CD4-positive, alpha-beta T cell (primary cell): Measurements from ENCODE around the gene TIGD6. TPM values are rescaled to one million over a fixed set of nuclear protein-coding genes. Genes with fewer than 3 reads are reported as not detected.

Source experiments
- ATAC-seq: fragments of 200-7000 bp; cut with Tn5 transposase; one replicate; pipeline ENCODE4 v1.10.0; 2022; ENCODE audit warnings: mild to moderate bottlenecking; ENCODE audit not compliant: poor library complexity
- CTCF ChIA-PET: fragments of 350-600 bp; sonication (Branson Sonifier 250); formaldehyde crosslinking; loops from one replicate; lab custom pipeline; 2021; ENCODE audit warnings: antibody characterized with exemption, inconsistent platforms; lab: Charles Lee
- POLR2A ChIA-PET: fragments of 350-600 bp; sonication (Branson Sonifier 250); formaldehyde crosslinking; loops from one replicate; lab custom pipeline; 2021; ENCODE audit warnings: antibody characterized with exemption, inconsistent platforms; lab: Charles Lee
- DNase-seq, 14 experiments: peaks; one replicate each; pipeline ENCODE4 v3.0.0-alpha.2; 2013 to 2020; ENCODE audit warnings: mixed read lengths in 2 of 14
- H3K27ac ChIP-seq, 2 donors: one replicate each; pipeline versions ENCODE4 v1.5.1 to v1.7.0; 2013; ENCODE audit warnings: low read length in 2 of 2, low read depth in 1 of 2, mild to moderate bottlenecking in 1 of 2
- H3K27me3 ChIP-seq, 2 experiments: 1 replicate in 1 of 2; 2 replicates in 1 of 2; pipeline versions ENCODE4 v1.6.1 to v1.7.0; 2013; ENCODE audit warnings: low read length in 2 of 2, control low read depth in 1 of 2, mild to moderate bottlenecking in 1 of 2, moderate library complexity in 1 of 2; ENCODE audit not compliant: insufficient read depth in 2 of 2, control insufficient read depth in 1 of 2
- H3K36me3 ChIP-seq: one replicate; pipeline ENCODE4 v1.6.1; 2013; ENCODE audit warnings: low read length, control low read depth; ENCODE audit not compliant: insufficient read depth
- H3K4me1 ChIP-seq: one replicate; pipeline ENCODE4 v1.6.1; 2013; ENCODE audit warnings: low read length, control low read depth; ENCODE audit not compliant: insufficient read depth
- H3K4me3 ChIP-seq: one replicate; pipeline ENCODE4 v1.5.1; 2013; ENCODE audit warnings: mild to moderate bottlenecking, low read length, moderate library complexity
- H3K9me3 ChIP-seq, 2 experiments: 1 replicate in 1 of 2; 2 replicates in 1 of 2; pipeline versions ENCODE4 v1.6.1 to v1.7.0; 2013; ENCODE audit warnings: low read length in 2 of 2, mild to moderate bottlenecking in 2 of 2, control low read depth in 1 of 2, moderate library complexity in 1 of 2; ENCODE audit not compliant: control insufficient read depth in 1 of 2, insufficient read depth in 1 of 2
- H3K27ac Mint-ChIP-seq: one replicate; pipeline ENCODE4 v1.8.0; 2020; ENCODE audit warnings: mixed read lengths
- H3K27me3 Mint-ChIP-seq: one replicate; pipeline ENCODE4 v1.8.0; 2021; ENCODE audit warnings: mixed read lengths
- H3K36me3 Mint-ChIP-seq: one replicate; pipeline ENCODE4 v1.8.0; 2021; ENCODE audit warnings: low read depth, mixed read lengths
- H3K4me1 Mint-ChIP-seq: one replicate; pipeline ENCODE4 v1.8.0; 2021; ENCODE audit warnings: low read depth, mixed read lengths
- H3K4me3 Mint-ChIP-seq: one replicate; pipeline ENCODE4 v1.8.0; 2020; ENCODE audit warnings: mild to moderate bottlenecking, mixed read lengths
- H3K9me3 Mint-ChIP-seq: one replicate; pipeline ENCODE4 v1.8.0; 2020; ENCODE audit warnings: mixed read lengths
- intact Hi-C, 2 experiments: fragments of 100-400 bp; cut with DNase I in 1 of 2; cut with micrococcal nuclease in 1 of 2; formaldehyde crosslinking; loops; one replicate each; pipeline versions ENCODE4 v1.15.1 to v1.9.0; 2023 to 2025; cut with DNase I, micrococcal nuclease
- polyA plus RNA-seq, 2 donors: library from polyadenylated mRNA; unstranded; fragments of 120-200 nt; gene quantifications; one replicate each; pipeline ENCODE4 v1.2.1, GENCODE V29; 2013
- total RNA-seq, 174 experiments: library from RNA in 2 of 174; stranded (reverse) in 2 of 174; gene quantifications; one replicate each; pipeline ENCODE4 v1.2.3 and lab custom pipeline; 2021 to 2026
- TF ChIP-seq, protein P1 (sequence below): fragments of 200-600 bp; IDR thresholded peaks from one replicate; pipeline ENCODE4 v1.8.0; 2022; ENCODE audit warnings: antibody characterized with exemption, mild to moderate bottlenecking

Gene TIGD6
- 1 to 10 TPM; 1.0 to 1.4 TPM for total RNA-seq
- polyA plus RNA-seq (2013, experiment 1 of 2) = 1.8 TPM
- polyA plus RNA-seq (2013, experiment 2 of 2) = 1.7 TPM
- total RNA-seq (lab: John Stamatoyannopoulos, UW) = 1.7 to 13.5 (median 5.0) reads per million in 172 experiments

DNA sequence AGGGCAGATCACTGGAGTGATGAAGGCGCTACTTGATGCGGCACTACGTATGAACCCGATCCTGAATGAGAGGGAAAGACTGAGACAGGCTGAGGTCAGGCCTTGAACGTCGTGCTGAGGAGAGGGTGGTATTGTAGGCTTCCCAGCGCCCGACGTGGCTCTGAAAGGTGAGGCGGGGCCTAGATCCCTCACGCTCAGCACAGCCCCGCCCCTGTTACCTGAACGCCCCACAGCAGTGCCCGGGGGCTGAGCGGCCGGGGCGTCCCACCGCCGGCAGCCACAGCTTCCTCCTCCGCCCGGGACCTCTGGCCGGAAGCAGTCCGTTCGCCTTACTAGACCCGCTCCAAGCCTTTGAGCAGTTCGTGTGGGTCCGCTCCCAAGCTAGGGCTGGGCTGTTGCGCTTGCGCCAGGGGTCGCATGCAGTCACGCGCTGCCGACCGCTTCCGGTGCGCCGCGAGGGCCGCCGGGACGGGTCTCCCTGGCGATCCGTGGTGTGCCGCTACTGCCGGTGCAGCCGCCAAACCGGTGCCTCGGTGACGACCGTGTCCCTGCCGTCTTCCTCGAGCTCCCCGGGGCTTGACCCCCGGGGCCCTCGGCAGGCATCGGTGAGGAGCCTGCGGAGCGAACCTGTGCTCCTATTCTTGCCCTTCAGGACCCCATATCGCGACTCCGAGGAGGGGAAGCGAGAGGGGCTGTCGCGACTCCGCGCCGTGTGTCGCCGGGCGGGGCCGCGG lies at the start of gene TIGD6, which contains the start of gene HMGXB3:
TIGD6 (minus strand) TSS at position 399 of the 734 bp plus-strand sequence. CDS start 4,306 bp downstream, outside the sequence.
HMGXB3 (plus strand) TSS at position 484 of the 734 bp plus-strand sequence. CDS start 4,114 bp downstream, outside the sequence.
- Mint-ChIP-seq H3K27me3 (no peaks in the 10 kb centered on the region), H3K4me1 (peaks cover 38% of the 10 kb centered on the region), H3K27ac (peak within 1 kb of the TSS; percentile 95), H3K9me3 (no peaks in the 10 kb centered on the region), H3K4me3 (peak within 1 kb of the TSS; percentile 96), H3K36me3 (peaks cover 35% of the 10 kb centered on the region)
- POLR2A ChIA-PET = interaction anchor here (0.9 to 2.6 kb wide), 6 partner anchors 36 to 450 kb away, joined by 3 to 22 read pairs (median 4); partner anchors contain the start of genes CD74 and SLC26A2
- intact Hi-C loops = loop anchor here (1.0 to 5.0 kb wide), 4 partner anchors 38 to 452 kb away; partner anchors contain the start of genes SLC26A2 (in 2 of the 2) and CSNK1A1 (in 1 of the 2)
- TF ChIP-seq, protein P1, sequence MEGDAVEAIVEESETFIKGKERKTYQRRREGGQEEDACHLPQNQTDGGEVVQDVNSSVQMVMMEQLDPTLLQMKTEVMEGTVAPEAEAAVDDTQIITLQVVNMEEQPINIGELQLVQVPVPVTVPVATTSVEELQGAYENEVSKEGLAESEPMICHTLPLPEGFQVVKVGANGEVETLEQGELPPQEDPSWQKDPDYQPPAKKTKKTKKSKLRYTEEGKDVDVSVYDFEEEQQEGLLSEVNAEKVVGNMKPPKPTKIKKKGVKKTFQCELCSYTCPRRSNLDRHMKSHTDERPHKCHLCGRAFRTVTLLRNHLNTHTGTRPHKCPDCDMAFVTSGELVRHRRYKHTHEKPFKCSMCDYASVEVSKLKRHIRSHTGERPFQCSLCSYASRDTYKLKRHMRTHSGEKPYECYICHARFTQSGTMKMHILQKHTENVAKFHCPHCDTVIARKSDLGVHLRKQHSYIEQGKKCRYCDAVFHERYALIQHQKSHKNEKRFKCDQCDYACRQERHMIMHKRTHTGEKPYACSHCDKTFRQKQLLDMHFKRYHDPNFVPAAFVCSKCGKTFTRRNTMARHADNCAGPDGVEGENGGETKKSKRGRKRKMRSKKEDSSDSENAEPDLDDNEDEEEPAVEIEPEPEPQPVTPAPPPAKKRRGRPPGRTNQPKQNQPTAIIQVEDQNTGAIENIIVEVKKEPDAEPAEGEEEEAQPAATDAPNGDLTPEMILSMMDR = no peak
- peak within 1 kb of the TSS; percentile 72 to 79 for H3K27ac ChIP-seq
- H3K9me3 ChIP-seq = no peaks in the 10 kb centered on the region
- DNase-seq (peak; percentile 65 to 94 (median 76)), ATAC-seq (peak; percentile 82)
- CTCF ChIA-PET = interaction anchor here (1.8 to 3.1 kb wide), 2 partner anchors 9 to 41 kb away, joined by 11 to 14 read pairs; partner anchors contain the start of gene SLC26A2
- peaks cover 34% of the 10 kb centered on the region for H3K4me1 ChIP-seq
- no peaks in the 10 kb centered on the region for H3K27me3 ChIP-seq
- H3K4me3 ChIP-seq = peak within 1 kb of the TSS; percentile 70
- H3K36me3 ChIP-seq = peaks cover 10% of the 10 kb centered on the region

DNA sequence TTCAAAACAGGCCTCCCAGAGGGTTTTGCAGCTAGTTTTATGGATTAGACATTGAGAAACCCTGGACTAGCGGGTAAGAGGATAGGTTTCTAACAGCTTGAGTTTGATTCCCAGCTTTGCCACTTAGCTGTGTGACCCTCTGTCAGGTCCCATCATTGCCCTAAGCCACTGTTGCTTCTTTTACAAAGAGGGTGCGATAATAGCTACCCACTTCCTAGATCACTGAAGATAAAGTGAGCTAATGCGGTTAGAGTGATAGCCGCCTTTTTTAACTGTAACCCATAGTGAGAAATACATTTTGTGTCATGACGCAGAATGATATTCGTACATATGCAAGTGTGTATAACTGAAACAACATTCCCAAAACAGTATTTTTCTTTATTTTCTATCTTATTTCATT lies 45.6 kb upstream of the TIGD6 start:
- POLR2A ChIA-PET = no interaction called here
- intact Hi-C loops = no loop called here
- CTCF ChIA-PET = interaction anchor here (1.0 kb wide), 1 partner anchor 55 kb away, joined by 3 read pairs; no protein-coding TSS in a partner anchor
- Histone ChIP-seq H3K4me1 (peaks cover 13% of the 10 kb centered on the region), H3K4me3 (no peak overlapping the region), H3K27me3 (no peaks in the 10 kb centered on the region), H3K9me3 (no peaks in the 10 kb centered on the region), H3K27ac (no peak overlapping the region), H3K36me3 (peaks cover 91% of the 10 kb centered on the region)
- TF ChIP-seq, protein P1 = no peak
- H3K4me3 Mint-ChIP-seq = no peak overlapping the region
- peaks cover 28% of the 10 kb centered on the region for H3K4me1 Mint-ChIP-seq
- DNase-seq (peak in 3 of 14 experiments; percentile 21 to 76 (median 33)), ATAC-seq (no peak)
- peaks cover 96% of the 10 kb centered on the region for H3K36me3 Mint-ChIP-seq
- no peaks in the 10 kb centered on the region for H3K9me3 Mint-ChIP-seq
- H3K27me3 Mint-ChIP-seq = no peaks in the 10 kb centered on the region
- H3K27ac Mint-ChIP-seq = no peak overlapping the region

DNA sequence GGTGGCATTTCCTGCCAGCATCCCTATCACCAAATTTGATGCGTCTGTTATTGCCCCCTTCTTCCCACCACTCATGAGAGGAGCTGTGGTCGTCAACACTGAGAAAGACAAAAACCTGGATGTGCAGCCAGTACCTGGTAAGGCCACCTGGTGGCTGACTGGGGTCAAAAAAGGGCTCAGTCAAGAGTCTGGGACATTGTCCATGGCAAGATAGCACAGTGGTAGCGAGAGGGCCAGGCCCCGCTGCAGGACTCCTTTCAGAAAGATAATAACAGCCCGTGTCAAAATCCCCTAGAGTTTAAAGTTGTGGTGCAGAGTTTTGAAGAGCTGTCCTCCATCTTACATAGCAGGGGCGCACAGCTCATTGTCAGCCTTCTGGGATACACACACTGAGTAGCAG lies 45.1 kb upstream of the TIGD6 start:
- ChIA-PET POLR2A (no interaction called here), CTCF (interaction anchor here (1.0 kb wide), 1 partner anchor 55 kb away, joined by 3 read pairs; no protein-coding TSS in a partner anchor)
- H3K27me3 ChIP-seq = no peaks in the 10 kb centered on the region
- Mint-ChIP-seq H3K4me1 (peaks cover 28% of the 10 kb centered on the region), H3K4me3 (no peak overlapping the region), H3K9me3 (no peaks in the 10 kb centered on the region), H3K36me3 (peaks cover 96% of the 10 kb centered on the region), H3K27ac (no peak overlapping the region), H3K27me3 (no peaks in the 10 kb centered on the region)
- H3K9me3 ChIP-seq = no peaks in the 10 kb centered on the region
- intact Hi-C loops = no loop called here
- H3K4me3 ChIP-seq = no peak overlapping the region
- peaks cover 13% of the 10 kb centered on the region for H3K4me1 ChIP-seq
- H3K36me3 ChIP-seq = peaks cover 91% of the 10 kb centered on the region
- H3K27ac ChIP-seq = no peak overlapping the region
- DNase-seq (no peak), ATAC-seq (no peak)
- TF ChIP-seq, protein P1 = no peak
